Right cardiac atrium (tissue), 5 donors: Measurements from ENCODE around the gene DHX32. TPM values are rescaled to one million over a fixed set of nuclear protein-coding genes. Genes with fewer than 3 reads are reported as not detected.
A peak's percentile ranks its signal among the peaks of the same experiment; 100 is the strongest.

Source experiments
- ATAC-seq, 2 donors: fragments of 200-7000 bp; cut with Tn5 transposase; one replicate each; pipeline versions ENCODE4 v1.8.0 to v1.9.1; 2020; ENCODE audit warnings: moderate library complexity in 2 of 2, mild to moderate bottlenecking in 1 of 2
- DNase-seq, 3 donors: peaks; one replicate each; pipeline ENCODE4 v3.0.0-alpha.2; 2020
- H3K27ac ChIP-seq: one replicate; pipeline ENCODE4 v1.5.1; 2013; ENCODE audit warnings: mild to moderate bottlenecking, low read length, control low read depth, moderate library complexity
- H3K27me3 ChIP-seq: one replicate; pipeline ENCODE4 v1.6.1; 2013; ENCODE audit not compliant: control insufficient read depth, insufficient read depth
- H3K4me1 ChIP-seq: one replicate; pipeline ENCODE4 v1.6.1; 2013; ENCODE audit warnings: low read length; ENCODE audit not compliant: control insufficient read depth, insufficient read depth
- H3K4me3 ChIP-seq: one replicate; pipeline ENCODE4 v1.5.1; 2013; ENCODE audit warnings: low read length, control low read depth
- H3K9me3 ChIP-seq: one replicate; pipeline ENCODE4 v1.6.1; 2013; ENCODE audit warnings: low read length; ENCODE audit not compliant: control insufficient read depth
- WGBS: extraction: QIAGEN DNeasy Blood & Tissue Kit; methylation state at CpG from one replicate; pipeline ENCODE4 v1.1.7; 2013; 5-methylcytosine and 5-hydroxymethylcytosine counted together
- intact Hi-C, 4 donors: fragments of 100-400 bp; cut with DNase I; formaldehyde crosslinking; loops; one replicate each; pipeline versions ENCODE4 v1.11.0 to v1.14.0; 2022 to 2023
- polyA plus RNA-seq: library from polyadenylated mRNA; stranded (reverse); fragments of 200-250 nt; gene quantifications from one replicate; pipeline ENCODE4 v1.2.3, GENCODE V29; 2013
- total RNA-seq, 4 donors: library from RNA; stranded (reverse); fragmentation: NEBNext Ultra II Directional; extraction: Animal tissue kit (Norgen Biotek cat#: 25700); gene quantifications; one replicate each; pipeline ENCODE4 v1.2.1, GENCODE V29; 2021
- donor health status: healthy with polysubstance abuse.
- donor health status: DM: no; HTN: yes; CAD: no.
- donor health status: DM: no; HTN: no; CAD: no.
- donor health status: DM: no; HTN: yes; CAD: no; lungs with severe emphysema.
- donor health status: DM: yes; HTN: yes; CAD: no.

Gene DHX32
- total and polyA plus RNA-seq, 5 donors: 23.3 to 42.5 (median 35.8) TPM

GRCh38 chr10:125846894-125847293 lies 34.2 kb downstream of the DHX32 start:
- no peak for ATAC-seq
- H3K27me3 ChIP-seq: no peaks in the 10 kb centered on the region
- H3K4me3 ChIP-seq: no peak overlapping the region
- H3K4me1 ChIP-seq: no peaks in the 10 kb centered on the region
- H3K27ac ChIP-seq: no peak overlapping the region
- intact Hi-C loops: no loop called here
- no peak for DNase-seq
- WGBS: 95% methylated on average over 3 of the region's 3 CpGs
- no peaks in the 10 kb centered on the region for H3K9me3 ChIP-seq

- peak in 1 of 2 donors; percentile 8 for ATAC-seq
Observed at GRCh38 chr10:125845617-125846016, 35.5 kb downstream of the DHX32 start.

GRCh38 chr10:125844751-125845221 lies 36.3 kb downstream of the DHX32 start:
- intact Hi-C loops: no loop called here
- Histone ChIP-seq H3K27me3 (no peaks in the 10 kb centered on the region), H3K4me1 (no peaks in the 10 kb centered on the region), H3K9me3 (no peaks in the 10 kb centered on the region), H3K4me3 (no peak overlapping the region), H3K27ac (no peak overlapping the region)
- DNase-seq (no peak), ATAC-seq (peak; percentile 25 to 43)
- WGBS: 66% methylated on average over 7 of the region's 7 CpGs

More at GRCh38 chr10:125845617-125846016, 35.5 kb downstream of the DHX32 start:
- WGBS: 91% methylated on average over 11 of the region's 11 CpGs
- Histone ChIP-seq H3K27ac (no peak overlapping the region), H3K4me3 (no peak overlapping the region), H3K4me1 (no peaks in the 10 kb centered on the region), H3K27me3 (no peaks in the 10 kb centered on the region), H3K9me3 (no peaks in the 10 kb centered on the region)
- no peak for DNase-seq
- intact Hi-C loops: no loop called here

- DNase-seq: no peak
- 87% methylated on average over 9 of the region's 9 CpGs for WGBS
- no peaks in the 10 kb centered on the region for H3K27me3 ChIP-seq
- no peak overlapping the region for H3K4me3 ChIP-seq
- H3K27ac ChIP-seq: no peak overlapping the region
- no peaks in the 10 kb centered on the region for H3K9me3 ChIP-seq
- no peak for ATAC-seq
- H3K4me1 ChIP-seq: no peaks in the 10 kb centered on the region
- intact Hi-C loops: no loop called here
Observed at GRCh38 chr10:125843603-125844329, 37.3 kb downstream of the DHX32 start.

- WGBS: 92% methylated on average over 3 of the region's 3 CpGs
- H3K27me3 ChIP-seq: no peaks in the 10 kb centered on the region
- no peak for ATAC-seq
- intact Hi-C loops: no loop called here
- H3K4me3 ChIP-seq: no peak overlapping the region
- H3K27ac ChIP-seq: no peak overlapping the region
- DNase-seq: no peak
- no peaks in the 10 kb centered on the region for H3K4me1 ChIP-seq
- H3K9me3 ChIP-seq: no peaks in the 10 kb centered on the region
Observed at GRCh38 chr10:125840955-125841354, 40.1 kb downstream of the DHX32 start.

- DNase-seq: no peak
- WGBS: 92% methylated on average over 9 of the region's 9 CpGs
- intact Hi-C loops: no loop called here
- Histone ChIP-seq H3K27me3 (no peaks in the 10 kb centered on the region), H3K4me1 (no peaks in the 10 kb centered on the region), H3K9me3 (no peaks in the 10 kb centered on the region), H3K4me3 (no peak overlapping the region), H3K27ac (no peak overlapping the region)
- ATAC-seq: no peak
Observed at GRCh38 chr10:125840406-125840805, 40.7 kb downstream of the DHX32 start.

GRCh38 chr10:125838802-125839575 lies 42.1 kb downstream of the DHX32 start:
- Histone ChIP-seq H3K4me3 (no peak overlapping the region), H3K4me1 (no peaks in the 10 kb centered on the region), H3K27me3 (no peaks in the 10 kb centered on the region), H3K9me3 (no peaks in the 10 kb centered on the region), H3K27ac (no peak overlapping the region)
- intact Hi-C loops: no loop called here
- WGBS: 82% methylated on average over 9 of the region's 9 CpGs
- DNase-seq (peak in 1 of 3 donors; percentile 7), ATAC-seq (no peak)

GRCh38 chr10:125836746-125837145 lies 44.3 kb downstream of the DHX32 start:
- Histone ChIP-seq H3K4me3 (no peak overlapping the region), H3K27ac (no peak overlapping the region), H3K9me3 (no peaks in the 10 kb centered on the region), H3K27me3 (no peaks in the 10 kb centered on the region), H3K4me1 (no peaks in the 10 kb centered on the region)
- ATAC-seq (no peak), DNase-seq (no peak)
- intact Hi-C loops: no loop called here
- 80% methylated on average over 2 of the region's 2 CpGs for WGBS

- 93% methylated on average over 5 of the region's 5 CpGs for WGBS
- peaks cover 3% of the 10 kb centered on the region for H3K4me1 ChIP-seq
- H3K4me3 ChIP-seq: no peak overlapping the region
- DNase-seq (no peak), ATAC-seq (no peak)
- no peaks in the 10 kb centered on the region for H3K9me3 ChIP-seq
- H3K27me3 ChIP-seq: no peaks in the 10 kb centered on the region
- intact Hi-C loops: no loop called here
- H3K27ac ChIP-seq: no peak overlapping the region
Observed at GRCh38 chr10:125828311-125828710, 52.8 kb downstream of the DHX32 start.

- ATAC-seq (no peak), DNase-seq (no peak)
- Histone ChIP-seq H3K27ac (no peak overlapping the region), H3K4me3 (no peak overlapping the region), H3K27me3 (no peaks in the 10 kb centered on the region), H3K4me1 (peaks cover 3% of the 10 kb centered on the region), H3K9me3 (no peaks in the 10 kb centered on the region)
- intact Hi-C loops: no loop called here
- 77% methylated on average over 2 of the region's 2 CpGs for WGBS
Observed at GRCh38 chr10:125827133-125827532, 54.0 kb downstream of the DHX32 start.

- Histone ChIP-seq H3K27ac (no peak overlapping the region), H3K27me3 (no peaks in the 10 kb centered on the region), H3K9me3 (no peaks in the 10 kb centered on the region), H3K4me1 (peaks cover 6% of the 10 kb centered on the region), H3K4me3 (peak overlapping the region; percentile 84)
- no peak for DNase-seq
- no peak for ATAC-seq
- WGBS: 73% methylated on average over 1 of the region's 1 CpG
- intact Hi-C loops: no loop called here
Observed at GRCh38 chr10:125824736-125825135, 56.4 kb downstream of the DHX32 start.
